ENCODE data around the gene UVRAG.

UVRAG gene

DNA sequence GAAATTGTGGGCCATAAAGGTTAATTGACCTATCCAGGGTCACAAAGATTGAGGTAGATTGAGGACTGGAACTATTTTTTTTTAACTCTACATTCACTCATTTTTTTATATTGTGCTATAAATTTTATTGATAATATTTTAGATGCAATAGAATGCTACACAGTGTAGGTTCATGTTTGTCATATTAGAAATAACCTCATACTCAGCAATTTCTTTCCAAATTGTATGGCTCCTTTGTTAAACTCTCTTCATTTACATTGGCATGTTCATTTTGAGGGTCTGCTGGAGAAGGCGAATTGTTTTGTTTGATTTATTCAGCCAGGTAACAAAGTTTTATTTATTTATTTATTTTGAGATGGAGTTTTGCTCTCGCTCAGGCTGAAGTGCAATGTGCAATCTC is 44.6 kb downstream of the UVRAG start:
- H3K36me3 ChIP-seq (replicated peaks; ENCODE audit: insufficient read depth, low read length): no peaks in the 10 kb centered on the region
- no peaks in the 10 kb centered on the region for H3K9me2 ChIP-seq (replicated peaks; ENCODE audit: insufficient read depth, low read length)
- H3K4me2 ChIP-seq (ENCODE audit: low read depth, low read length): no peak overlapping the region
- no peak for DNase-seq
- no peak for TF ChIP-seq EZH2 (optimal IDR thresholded peaks at IDR 0.05; ENCODE audit: low read depth, low read length)
- TF ChIP-seq EZH2phosphoT487 (IDR thresholded peaks at IDR 0.05; ENCODE audit: low read length): no peak
- TF ChIP-seq, protein P1, sequence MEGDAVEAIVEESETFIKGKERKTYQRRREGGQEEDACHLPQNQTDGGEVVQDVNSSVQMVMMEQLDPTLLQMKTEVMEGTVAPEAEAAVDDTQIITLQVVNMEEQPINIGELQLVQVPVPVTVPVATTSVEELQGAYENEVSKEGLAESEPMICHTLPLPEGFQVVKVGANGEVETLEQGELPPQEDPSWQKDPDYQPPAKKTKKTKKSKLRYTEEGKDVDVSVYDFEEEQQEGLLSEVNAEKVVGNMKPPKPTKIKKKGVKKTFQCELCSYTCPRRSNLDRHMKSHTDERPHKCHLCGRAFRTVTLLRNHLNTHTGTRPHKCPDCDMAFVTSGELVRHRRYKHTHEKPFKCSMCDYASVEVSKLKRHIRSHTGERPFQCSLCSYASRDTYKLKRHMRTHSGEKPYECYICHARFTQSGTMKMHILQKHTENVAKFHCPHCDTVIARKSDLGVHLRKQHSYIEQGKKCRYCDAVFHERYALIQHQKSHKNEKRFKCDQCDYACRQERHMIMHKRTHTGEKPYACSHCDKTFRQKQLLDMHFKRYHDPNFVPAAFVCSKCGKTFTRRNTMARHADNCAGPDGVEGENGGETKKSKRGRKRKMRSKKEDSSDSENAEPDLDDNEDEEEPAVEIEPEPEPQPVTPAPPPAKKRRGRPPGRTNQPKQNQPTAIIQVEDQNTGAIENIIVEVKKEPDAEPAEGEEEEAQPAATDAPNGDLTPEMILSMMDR (IDR thresholded peaks at IDR 0.05; ENCODE audit: low read length): no peak
- no peaks in the 10 kb centered on the region for H3K9me3 ChIP-seq (replicated peaks; ENCODE audit: insufficient read depth, low read length)
- H2AFZ ChIP-seq (ENCODE audit: low read length): no peak overlapping the region
- H4K20me1 ChIP-seq (ENCODE audit: insufficient read depth, low read length): no peaks in the 10 kb centered on the region
- H3K27ac ChIP-seq (ENCODE audit: low read length): no peak overlapping the region
- H3K9ac ChIP-seq (ENCODE audit: low read length): no peak overlapping the region
- H3F3A ChIP-seq (ENCODE audit: insufficient read depth, low read length): no peaks in the 10 kb centered on the region
- H3K27me3 ChIP-seq (replicated peaks; ENCODE audit: insufficient read depth, low read length): no peaks in the 10 kb centered on the region
- no peaks in the 10 kb centered on the region for H3K79me2 ChIP-seq (ENCODE audit: low read length)
- no peaks in the 10 kb centered on the region for H3K4me1 ChIP-seq (ENCODE audit: low read length)
- H3K4me3 ChIP-seq (ENCODE audit: low read length): no peak overlapping the region

- Histone ChIP-seq H3K9me2 (replicated peaks; ENCODE audit: insufficient read depth, low read length) (no peaks in the 10 kb centered on the region), H3K36me3 (replicated peaks; ENCODE audit: insufficient read depth, low read length) (no peaks in the 10 kb centered on the region), H3K4me3 (ENCODE audit: low read length) (no peak overlapping the region), H4K20me1 (ENCODE audit: insufficient read depth, low read length) (no peaks in the 10 kb centered on the region), H2AFZ (ENCODE audit: low read length) (no peak overlapping the region), H3K4me2 (ENCODE audit: low read depth, low read length) (no peak overlapping the region), H3K27me3 (replicated peaks; ENCODE audit: insufficient read depth, low read length) (no peaks in the 10 kb centered on the region), H3F3A (ENCODE audit: insufficient read depth, low read length) (no peaks in the 10 kb centered on the region), H3K79me2 (ENCODE audit: low read length) (no peaks in the 10 kb centered on the region), H3K9ac (ENCODE audit: low read length) (no peak overlapping the region), H3K4me1 (ENCODE audit: low read length) (no peaks in the 10 kb centered on the region), H3K27ac (ENCODE audit: low read length) (no peak overlapping the region), H3K9me3 (replicated peaks; ENCODE audit: insufficient read depth, low read length) (no peaks in the 10 kb centered on the region)
- no peak for TF ChIP-seq EZH2 (optimal IDR thresholded peaks at IDR 0.05; ENCODE audit: low read depth, low read length)
- TF ChIP-seq, protein P1 (IDR thresholded peaks at IDR 0.05; ENCODE audit: low read length): no peak
- DNase-seq: no peak
Measured at GRCh38 chr11:75862437-75862836, 47.4 kb downstream of the UVRAG start.

DNA sequence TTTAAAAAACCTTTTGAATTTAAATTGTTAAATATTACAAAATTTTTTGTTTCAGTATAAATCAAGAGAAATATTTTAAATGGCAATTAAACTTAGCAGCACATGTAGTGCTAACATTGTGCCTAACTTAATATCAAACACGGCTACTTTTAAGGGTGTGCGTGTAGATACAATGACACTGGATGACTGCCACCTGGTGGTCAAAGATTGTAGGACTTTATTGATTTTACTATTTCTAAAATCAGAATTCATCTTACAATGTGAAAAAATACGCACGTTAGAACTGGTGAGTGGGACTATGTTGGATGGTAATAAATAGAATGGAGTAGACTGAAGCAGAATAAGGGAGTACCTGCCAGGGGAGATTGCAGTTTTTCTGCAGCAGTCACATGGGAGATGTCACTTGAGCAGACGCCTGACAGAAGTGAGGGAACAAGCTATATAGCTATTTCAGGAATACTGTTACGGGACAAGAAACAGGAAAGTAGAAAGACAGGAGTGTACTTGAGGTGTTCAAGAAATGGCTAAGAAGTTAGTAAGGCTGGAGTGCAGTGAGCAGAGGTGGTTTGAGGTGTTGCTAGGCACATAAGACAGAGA is 52.9 kb downstream of the UVRAG start:
- Histone ChIP-seq H4K20me1 (ENCODE audit: insufficient read depth, low read length) (0 out of 2 replicates have a peak, but pooled peaks cover 2% of the 10 kb centered on the region), H2AFZ (ENCODE audit: low read length) (no peak overlapping the region), H3K9me3 (replicated peaks; ENCODE audit: insufficient read depth, low read length) (no peaks in the 10 kb centered on the region), H3K4me3 (ENCODE audit: low read length) (no peak overlapping the region), H3K9ac (ENCODE audit: low read length) (no peak overlapping the region), H3K4me2 (ENCODE audit: low read depth, low read length) (no peak overlapping the region), H3K9me2 (replicated peaks; ENCODE audit: insufficient read depth, low read length) (no peaks in the 10 kb centered on the region), H3K79me2 (ENCODE audit: low read length) (peaks cover 3% of the 10 kb centered on the region; the same call in 1 of the 2 replicates), H3F3A (ENCODE audit: insufficient read depth, low read length) (no peaks in the 10 kb centered on the region), H3K4me1 (ENCODE audit: low read length) (no peaks in the 10 kb centered on the region), H3K36me3 (replicated peaks; ENCODE audit: insufficient read depth, low read length) (no peaks in the 10 kb centered on the region), H3K27ac (ENCODE audit: low read length) (no peak overlapping the region), H3K27me3 (replicated peaks; ENCODE audit: insufficient read depth, low read length) (no peaks in the 10 kb centered on the region)
- peak; percentile 63 for DNase-seq
- TF ChIP-seq, protein P1 (IDR thresholded peaks at IDR 0.05; ENCODE audit: low read length): peak; percentile 68
- no peak for TF ChIP-seq EZH2 (optimal IDR thresholded peaks at IDR 0.05; ENCODE audit: low read depth, low read length)
